Dermis blood vessel endothelial cell (primary cell): ENCODE results near the gene CAMTA2. TPM values are rescaled to one million over a fixed set of nuclear protein-coding genes. Genes with fewer than 3 reads are reported as not detected.

Experiments used
- DNase-seq: peaks from one replicate; pipeline ENCODE4 v3.0.0; 2010
- total RNA-seq: library from RNA; depleted of rRNA; stranded (reverse); fragments of >200 nt; gene quantifications from 2 replicates; pipeline ENCODE4 v1.2.3, GENCODE V29; 2014

Gene CAMTA2
- total RNA-seq, 1 donor from 2014 or later = 4.9 TPM

GRCh38 chr17:4999430-5000093, 12.1 kb upstream of the CAMTA2 start:
- no peak for DNase-seq

- DNase-seq = peak; percentile 15
Observed at GRCh38 chr17:4998732-4999429, 11.4 kb upstream of the CAMTA2 start.

GRCh38 chr17:4998027-4998731, 10.7 kb upstream of the CAMTA2 start:
- peak; percentile 50 for DNase-seq

GRCh38 chr17:4997302-4998026, 10.0 kb upstream of the CAMTA2 start, which contains the start of the genes INCA1 and KIF1C:
TSS of gene INCA1 (minus strand) at chr17:4997522. CDS start at chr17:4994437, 3,085 bp downstream.
TSS of gene KIF1C (plus strand) at chr17:4997950. CDS start at chr17:5000247, 2,297 bp downstream.
- DNase-seq = peak; percentile 92

GRCh38 chr17:4994081-4994595, 6.7 kb upstream of the CAMTA2 start:
- no peak for DNase-seq

- DNase-seq = peak; percentile 22
Observed at GRCh38 chr17:4987767-4988567, 492 bp upstream of the CAMTA2 start.

GRCh38 chr17:4986403-4986802, 1.1 kb downstream of the CAMTA2 start:
- peak; percentile 64 for DNase-seq

GRCh38 chr17:4982305-4982704, 5.2 kb downstream of the CAMTA2 start:
- DNase-seq = no peak

- peak; percentile 77 for DNase-seq
Observed at GRCh38 chr17:4980644-4981216, 6.7 kb downstream of the CAMTA2 start.

- DNase-seq = no peak
Observed at GRCh38 chr17:4978726-4979125, 8.7 kb downstream of the CAMTA2 start.

- no peak for DNase-seq
Observed at GRCh38 chr17:4974115-4974670, 13.3 kb downstream of the CAMTA2 start.

GRCh38 chr17:4973256-4974114, 14.0 kb downstream of the CAMTA2 start:
- no peak for DNase-seq

GRCh38 chr17:4972752-4973151, 14.7 kb downstream of the CAMTA2 start:
- no peak for DNase-seq

GRCh38 chr17:4972322-4972721, 15.2 kb downstream of the CAMTA2 start:
- no peak for DNase-seq

- DNase-seq = no peak
Observed at GRCh38 chr17:4971826-4972225, 15.6 kb downstream of the CAMTA2 start.

GRCh38 chr17:4970273-4970672, 17.2 kb downstream of the CAMTA2 start:
- DNase-seq = no peak

- DNase-seq = no peak
Observed at GRCh38 chr17:4969551-4970173, 17.8 kb downstream of the CAMTA2 start.

- DNase-seq = peak; percentile 40
Observed at GRCh38 chr17:4969047-4969550, 18.4 kb downstream of the CAMTA2 start.

GRCh38 chr17:4968486-4969046, 18.9 kb downstream of the CAMTA2 start:
- DNase-seq = no peak
